Muscle of arm (tissue), 14 donors: Measurements from ENCODE around the gene UAP1. TPM values are rescaled to one million over a fixed set of nuclear protein-coding genes. Genes with fewer than 3 reads are reported as not detected.

Source experiments
- DNase-seq: peaks from one replicate; pipeline ENCODE4 v3.0.0-alpha.2; 2013
- long read RNA-seq, 11 donors: transcript quantifications; one replicate each; lab custom pipeline, GENCODE V29; 2026
- polyA plus RNA-seq, 12 donors: library from polyadenylated mRNA; unstranded; fragments of 120-200 nt; gene quantifications; one replicate each; pipeline ENCODE4 v1.2.1, GENCODE V29; 2013; ENCODE audit not compliant: insufficient read length in 12 of 12

UAP1 gene
- 10 to 100 TPM in 11 of 12 donors, not detected in 1; 24.7 to 42.6 (median 32.4) TPM for polyA plus RNA-seq
- long read RNA-seq, donor 1, transcript UAP1-201 (11 exons, 2,377 nt): major isoform, 9 of 13 reads
- long read RNA-seq, donor 1, partial matches to known transcripts: 0 of 13 reads
- long read RNA-seq, donor 1, other reads (novel, unspliced or antisense): 0 of 13 reads
- long read RNA-seq, donor 2, partial matches to known transcripts: 0 of 7 reads
- long read RNA-seq, donor 2, other reads (novel, unspliced or antisense): 0 of 7 reads
- long read RNA-seq, donor 3, partial matches to known transcripts: 0 of 2 reads
- long read RNA-seq, donor 3, other reads (novel, unspliced or antisense): 0 of 2 reads
- long read RNA-seq, donor 4, partial matches to known transcripts: 0 of 2 reads
- long read RNA-seq, donor 4, other reads (novel, unspliced or antisense): 0 of 2 reads
- long read RNA-seq, donor 5, transcript UAP1-201 (11 exons, 2,377 nt): major isoform, 7 of 9 reads
- long read RNA-seq, donor 5, partial matches to known transcripts: 0 of 9 reads
- long read RNA-seq, donor 5, other reads (novel, unspliced or antisense): 0 of 9 reads
- long read RNA-seq, donor 6, partial matches to known transcripts: 0 of 5 reads
- long read RNA-seq, donor 6, other reads (novel, unspliced or antisense): 0 of 5 reads
- long read RNA-seq, donor 7, partial matches to known transcripts: 0 of 2 reads
- long read RNA-seq, donor 7, other reads (novel, unspliced or antisense): 0 of 2 reads
- long read RNA-seq, donor 8, transcript UAP1-201 (11 exons, 2,377 nt): major isoform, 10 of 10 reads
- long read RNA-seq, donor 8, partial matches to known transcripts: 0 of 10 reads
- long read RNA-seq, donor 8, other reads (novel, unspliced or antisense): 0 of 10 reads
- long read RNA-seq, donor 9, partial matches to known transcripts: 0 of 2 reads
- long read RNA-seq, donor 9, other reads (novel, unspliced or antisense): 0 of 2 reads
- long read RNA-seq, donor 10, partial matches to known transcripts: 0 of 5 reads
- long read RNA-seq, donor 10, other reads (novel, unspliced or antisense): 0 of 5 reads
- long read RNA-seq, donor 11, transcript UAP1-201 (11 exons, 2,377 nt): major isoform, 10 of 10 reads
- long read RNA-seq, donor 11, partial matches to known transcripts: 0 of 10 reads
- long read RNA-seq, donor 11, other reads (novel, unspliced or antisense): 0 of 10 reads

DNA sequence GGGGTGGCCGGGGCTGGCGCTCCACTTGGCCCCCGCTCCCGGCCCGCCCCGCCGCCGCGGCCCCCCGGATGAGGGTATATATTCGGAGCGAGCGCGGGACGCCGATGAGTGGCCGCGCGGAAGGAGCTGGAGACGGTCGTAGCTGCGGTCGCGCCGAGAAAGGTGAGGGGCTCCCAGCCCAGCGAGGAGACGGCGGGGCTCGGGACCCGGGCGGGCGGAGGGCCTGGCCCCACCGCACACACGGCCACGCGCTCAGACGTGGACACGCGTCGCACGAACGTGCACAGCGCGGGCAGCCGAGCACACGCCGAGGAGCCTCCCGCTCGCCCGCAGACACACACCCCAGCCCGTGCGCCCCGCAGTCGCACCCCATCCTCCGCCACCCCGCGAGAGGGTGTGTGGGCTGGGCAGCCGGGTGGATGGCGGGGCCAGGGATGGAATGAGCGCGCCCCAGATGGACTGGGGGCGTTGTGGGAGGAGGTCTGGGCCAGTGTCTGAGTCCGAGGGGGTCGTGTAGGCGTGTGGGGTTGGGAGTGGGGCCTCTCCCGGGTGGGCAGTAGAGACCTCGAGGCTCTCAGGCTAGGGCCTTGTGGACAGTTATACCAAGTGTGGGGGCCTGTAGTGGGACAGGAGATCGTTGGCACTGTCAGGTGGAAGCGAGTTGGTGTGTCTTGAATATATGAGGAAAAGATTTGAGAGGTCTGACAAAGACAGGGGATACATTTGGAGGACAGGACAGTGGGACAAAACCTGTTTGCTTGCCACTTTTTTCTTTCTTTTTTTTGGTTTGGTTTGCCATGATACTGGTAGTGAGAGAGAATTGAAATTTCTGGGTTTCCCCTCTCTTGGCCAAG lies at the start of gene UAP1:
Gene UAP1 (plus strand): TSS at position 107 of the 854 bp plus-strand sequence. CDS start 4,347 bp downstream, outside the sequence.
- peak; percentile 46 for DNase-seq

DNA sequence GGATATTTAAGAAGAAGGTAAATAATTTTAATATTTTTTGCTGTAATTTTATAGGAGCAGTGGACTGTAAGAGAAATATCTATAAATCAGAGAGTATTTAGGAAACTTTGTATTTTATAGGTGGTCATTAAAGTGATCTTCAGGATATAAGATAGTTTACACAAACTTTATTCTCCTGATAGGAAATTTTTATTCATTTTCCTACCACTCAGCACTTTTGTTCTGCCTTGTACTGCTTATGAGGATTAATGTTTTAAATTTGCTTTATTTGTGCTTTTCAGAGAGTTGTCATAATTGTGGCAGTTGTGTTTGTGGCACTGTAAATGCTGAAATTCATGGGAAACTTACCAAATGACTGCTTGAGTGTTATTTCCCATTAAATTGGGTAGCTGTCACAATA lies 34.2 kb upstream of the UAP1 start:
- DNase-seq: no peak

DNA sequence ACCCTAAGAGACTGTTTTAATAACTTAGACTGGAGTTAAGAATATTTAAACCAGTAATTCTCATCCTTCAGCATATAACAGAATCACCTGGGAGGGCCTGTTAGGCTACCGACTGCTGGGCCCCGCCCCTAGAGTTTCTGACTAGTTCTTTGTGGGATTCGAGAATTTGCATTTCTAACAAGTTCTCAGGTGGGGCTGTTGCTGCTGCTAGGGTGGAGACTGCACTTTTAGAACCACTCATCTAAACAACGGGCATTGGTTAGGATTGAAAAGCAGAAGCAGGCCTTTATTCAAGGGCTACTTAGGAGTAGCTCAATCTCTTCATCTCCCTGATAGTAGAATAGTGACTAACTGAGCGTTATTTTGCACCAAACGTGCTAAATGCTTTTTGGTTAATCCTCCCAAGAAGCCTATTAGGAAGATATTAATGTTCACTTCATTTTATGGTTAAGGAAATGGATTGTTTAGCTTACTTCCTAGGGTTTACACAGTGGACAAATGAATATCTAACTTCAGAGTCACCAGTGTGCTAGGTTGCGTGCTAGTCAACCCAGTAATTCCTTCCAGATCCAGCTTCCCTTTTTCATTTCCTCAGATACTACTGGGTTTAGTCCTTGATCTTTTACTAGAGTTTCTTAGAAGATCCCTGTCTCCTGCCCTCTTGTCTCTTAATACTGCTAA lies 31.1 kb upstream of the UAP1 start:
- no peak for DNase-seq

DNA sequence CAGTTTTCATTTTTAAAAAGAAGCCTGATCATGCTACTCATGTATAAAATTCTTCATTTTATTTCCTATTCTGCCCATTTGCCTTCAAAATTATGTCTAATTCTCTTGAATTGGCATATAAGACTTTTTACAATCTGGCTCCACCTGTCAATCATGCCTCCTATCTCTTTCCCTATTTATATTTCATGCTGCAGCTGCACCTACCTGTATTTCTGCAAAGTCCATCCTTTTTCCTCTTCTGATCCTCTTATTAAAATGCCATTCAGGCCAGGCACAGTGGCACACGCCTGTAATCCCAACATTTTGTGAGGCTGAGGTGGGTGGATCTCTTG lies 30.6 kb upstream of the UAP1 start:
- no peak for DNase-seq

DNA sequence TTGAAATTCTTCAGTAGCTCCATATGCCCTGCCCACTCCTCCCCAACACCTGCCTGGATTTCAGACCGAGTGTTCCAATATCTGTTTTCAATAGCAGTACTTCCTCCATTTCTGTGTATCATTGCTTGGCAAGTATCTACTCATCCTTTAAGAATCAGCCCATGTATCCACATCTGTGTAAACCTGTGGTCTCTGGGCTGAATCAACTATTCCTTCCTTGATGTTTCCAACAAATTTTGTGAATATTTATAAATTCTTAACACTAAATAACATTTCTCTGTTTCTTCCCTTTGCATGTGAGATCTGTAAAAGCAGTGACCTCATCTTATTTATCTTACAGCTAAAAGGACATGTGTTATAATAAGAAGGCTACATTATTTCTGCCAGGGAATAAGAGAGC lies 26.0 kb upstream of the UAP1 start:
- no peak for DNase-seq

DNA sequence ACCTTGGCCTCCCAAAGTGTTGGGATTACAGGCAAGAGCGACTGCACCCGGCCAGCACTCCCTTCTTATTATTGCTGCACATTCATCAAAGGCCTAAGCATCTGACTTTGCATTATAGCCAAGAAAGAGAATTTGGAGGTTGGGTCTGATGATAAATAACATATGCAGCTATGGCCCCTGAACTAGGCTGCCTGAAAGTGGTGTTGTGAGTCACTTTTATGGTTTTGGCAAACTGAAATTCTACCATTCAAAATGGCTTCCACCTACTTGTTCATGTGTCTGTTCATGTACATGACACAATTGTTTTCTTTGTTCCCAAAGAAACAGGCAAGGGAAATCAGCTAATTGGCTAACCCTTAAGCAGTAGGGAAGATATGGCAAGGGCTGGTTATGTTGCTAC lies 25.0 kb upstream of the UAP1 start:
- no peak for DNase-seq

DNA sequence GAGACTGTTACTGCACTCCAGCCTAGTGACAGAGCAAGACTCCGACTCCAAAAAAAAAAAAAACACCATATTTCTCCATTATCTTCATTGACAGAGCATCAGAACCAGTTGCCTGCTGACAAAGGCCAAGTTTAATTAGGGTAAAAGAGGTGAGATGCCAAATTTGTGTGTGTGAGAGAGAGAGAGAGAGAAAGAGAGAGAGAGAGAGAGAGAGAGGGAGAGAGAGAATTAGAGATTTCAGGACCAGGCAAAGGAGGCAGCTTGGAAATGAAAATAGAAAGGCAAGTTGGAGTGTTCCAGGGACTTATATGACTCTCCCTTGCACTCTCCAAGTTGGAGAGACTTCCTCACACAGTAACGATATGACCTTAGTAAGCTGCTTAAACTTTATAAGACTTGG lies 24.3 kb upstream of the UAP1 start:
- DNase-seq: no peak

DNA sequence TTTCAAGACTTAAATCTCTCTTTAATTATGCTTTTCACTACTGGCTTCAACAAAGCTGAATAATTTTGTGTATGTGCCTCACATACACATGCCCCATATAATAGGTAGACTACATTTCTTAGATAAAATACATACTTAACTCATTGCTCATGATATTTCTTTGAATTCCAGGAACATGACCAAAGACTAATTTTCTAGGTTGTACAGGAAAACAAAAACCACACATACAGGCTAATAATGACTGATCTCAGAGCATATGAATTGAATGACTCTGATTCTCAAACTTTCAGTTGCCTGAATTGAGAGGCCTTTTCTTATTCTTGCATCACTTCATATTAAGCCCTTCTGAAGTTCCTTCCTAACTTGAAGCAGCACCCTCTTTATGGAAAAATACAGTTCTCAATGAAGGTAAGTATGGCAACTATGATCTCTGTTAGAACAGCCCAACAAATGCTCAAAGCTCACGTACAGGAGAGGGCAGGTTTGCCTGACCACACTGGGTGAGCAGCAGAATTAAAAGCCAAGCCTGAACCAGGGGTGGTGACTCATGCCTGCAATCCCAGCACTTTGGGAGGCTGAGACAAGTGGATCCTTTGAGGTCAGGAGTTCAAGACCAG lies 22.6 kb upstream of the UAP1 start:
- no peak for DNase-seq

DNA sequence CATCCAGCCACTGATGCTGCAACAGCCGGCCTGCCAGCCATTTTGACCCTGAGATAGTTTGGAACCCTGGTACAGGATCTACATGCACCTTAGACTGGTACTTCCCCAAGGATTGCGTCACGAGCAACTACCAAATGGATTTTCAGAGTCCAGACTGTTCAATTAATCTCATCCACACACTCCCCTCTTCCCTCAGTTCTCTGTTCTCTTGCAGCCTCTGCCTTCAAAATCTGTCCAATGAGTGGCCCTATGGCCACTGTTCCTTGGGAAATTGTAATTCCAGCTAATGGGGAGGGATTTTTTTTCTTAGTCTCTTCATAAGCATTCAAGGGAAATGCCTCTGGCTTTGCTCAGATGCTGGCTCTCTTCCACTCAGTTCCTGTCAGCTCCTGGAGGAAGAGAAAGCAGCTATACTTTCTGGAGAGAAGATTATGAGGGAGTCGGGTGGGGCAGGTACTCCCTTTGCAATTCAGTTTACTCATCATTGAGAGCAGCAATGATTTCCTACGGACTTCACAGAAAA lies 19.8 kb upstream of the UAP1 start:
- peak; percentile 82 for DNase-seq

DNA sequence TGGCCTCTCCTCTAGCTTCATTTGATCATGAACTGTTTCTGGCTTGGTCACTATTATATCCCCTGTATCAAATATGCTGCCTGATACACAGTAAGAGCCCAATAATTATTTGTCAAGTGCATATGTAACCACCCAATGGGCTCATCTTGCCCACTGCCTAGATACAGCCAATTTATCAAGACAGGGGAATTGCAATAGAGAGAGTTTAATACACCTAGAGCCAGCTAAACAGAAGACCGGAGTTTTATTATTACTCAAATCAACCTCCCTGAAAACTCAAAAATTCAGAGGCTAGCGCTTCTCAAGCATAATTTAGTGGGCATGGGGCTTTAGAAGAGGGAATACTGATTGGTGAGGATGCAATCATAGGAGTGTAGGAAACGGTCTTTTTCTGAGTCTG lies 18.3 kb upstream of the UAP1 start:
- DNase-seq: no peak

DNA sequence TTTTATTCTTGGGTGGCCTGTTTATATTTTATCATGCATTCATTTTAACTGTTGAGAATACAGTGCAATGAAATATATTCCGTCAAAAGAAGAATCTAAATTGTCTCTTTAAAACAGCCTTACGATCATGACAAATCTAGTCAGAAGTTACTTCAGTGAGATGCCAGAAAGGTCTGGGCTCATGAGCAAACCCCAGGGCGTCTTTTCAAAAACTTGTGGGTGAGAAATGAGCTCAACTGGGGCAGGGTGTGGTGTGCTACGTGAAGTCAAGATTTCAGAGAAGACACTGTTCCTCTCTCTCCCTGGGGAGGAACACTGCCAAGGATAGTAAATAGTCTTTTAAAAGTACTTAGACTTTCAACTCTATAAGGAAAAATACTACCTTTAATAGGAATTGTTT lies 13.4 kb upstream of the UAP1 start:
- no peak for DNase-seq

DNA sequence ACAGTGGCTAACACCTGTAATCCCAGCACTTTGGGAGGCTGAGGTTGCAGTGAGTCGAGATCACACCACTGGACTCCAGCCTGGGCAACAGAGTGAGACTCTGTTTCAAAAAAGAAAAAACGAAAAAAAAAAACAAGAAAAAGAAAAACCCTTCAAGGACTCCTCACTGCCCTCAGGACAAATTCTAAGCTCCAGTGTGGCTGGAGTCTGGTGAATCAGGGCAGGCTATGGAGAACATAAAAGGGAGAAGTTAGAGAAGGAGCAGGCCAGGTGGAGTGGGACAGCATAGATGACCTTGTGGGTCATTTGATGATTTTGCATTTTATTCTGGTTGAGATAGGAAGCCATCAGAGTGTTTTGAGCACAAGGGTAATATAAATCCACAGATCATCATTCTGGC lies 12.5 kb upstream of the UAP1 start:
- DNase-seq: no peak

DNA sequence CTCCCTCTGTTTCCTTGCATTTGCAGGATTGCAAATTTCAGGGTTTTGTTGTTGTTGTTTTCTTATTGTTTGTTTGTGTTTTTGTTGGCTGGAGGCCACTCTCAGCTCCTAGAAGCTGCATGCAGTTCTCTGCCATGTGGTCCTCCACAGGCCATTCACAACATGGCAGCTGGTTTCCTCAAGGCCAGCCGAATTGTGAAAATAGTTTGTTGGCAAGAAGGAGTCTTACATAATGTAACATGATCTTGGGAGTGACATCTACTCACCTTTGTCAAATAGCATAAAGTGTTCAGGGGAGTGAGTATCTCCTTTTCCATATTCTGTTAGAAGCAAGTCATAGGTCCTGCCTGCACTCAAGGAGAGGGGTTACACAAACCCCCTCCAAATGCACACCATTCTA lies 10.6 kb upstream of the UAP1 start:
- DNase-seq: no peak

DNA sequence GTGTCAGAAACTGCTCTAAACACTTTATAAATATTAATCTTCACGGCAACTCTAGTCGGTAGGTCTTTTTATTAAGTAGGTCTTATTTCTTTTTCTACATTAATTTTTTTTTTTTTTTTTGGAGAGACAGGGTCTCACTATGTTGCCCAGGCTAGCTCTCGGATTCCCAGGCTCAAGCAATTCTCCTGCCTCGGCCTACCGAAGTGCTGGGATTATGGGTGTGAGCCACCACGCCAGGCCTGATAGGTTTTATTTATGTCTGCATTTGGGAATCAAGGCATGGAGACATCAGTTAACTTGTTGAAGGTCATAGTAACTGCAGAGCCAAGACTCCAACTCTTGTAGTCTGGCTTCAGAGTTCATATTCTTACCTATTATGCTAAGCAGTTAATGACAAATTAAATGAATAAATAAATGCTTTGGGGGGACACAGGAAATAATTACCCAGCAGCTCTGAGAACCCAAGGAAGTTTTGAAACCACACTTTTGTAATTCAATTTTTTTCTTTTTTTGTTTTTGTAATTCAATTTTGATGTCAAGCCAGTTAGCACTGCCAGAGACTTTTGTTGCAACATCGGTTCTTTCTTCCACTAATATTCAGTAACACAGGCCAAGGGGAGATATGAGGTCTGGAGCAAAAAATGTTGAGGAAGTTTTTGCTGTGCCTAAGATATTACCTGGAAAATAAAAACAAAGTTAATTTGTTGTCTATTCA lies 9.4 kb upstream of the UAP1 start:
- no peak for DNase-seq

DNA sequence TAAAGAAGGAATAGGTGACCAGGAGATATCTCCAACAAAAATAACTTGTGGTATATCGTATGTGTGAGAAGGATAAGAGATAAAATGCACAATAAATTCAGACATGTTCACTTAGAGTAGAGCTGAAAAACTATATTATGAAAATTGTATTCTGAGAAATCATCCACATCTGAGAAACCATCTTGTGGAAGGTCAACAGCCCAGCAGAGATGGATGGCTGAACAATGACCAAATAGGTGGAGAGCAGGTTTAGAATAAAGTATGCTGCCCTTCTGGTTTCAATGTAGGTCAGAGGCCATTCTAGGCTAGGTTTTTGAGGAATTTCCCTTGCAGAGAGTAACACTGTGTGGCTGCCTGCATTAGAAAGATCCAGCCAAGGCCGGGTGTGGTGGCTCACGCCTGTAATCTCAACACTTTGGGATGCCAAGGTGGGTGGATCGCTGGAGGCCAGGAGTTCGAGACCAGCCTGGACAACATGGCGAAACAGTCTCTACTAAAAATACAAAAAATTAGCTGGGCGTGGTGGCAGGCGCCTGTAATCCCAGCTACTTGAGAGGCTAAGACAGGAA lies 8.8 kb upstream of the UAP1 start:
- no peak for DNase-seq

DNA sequence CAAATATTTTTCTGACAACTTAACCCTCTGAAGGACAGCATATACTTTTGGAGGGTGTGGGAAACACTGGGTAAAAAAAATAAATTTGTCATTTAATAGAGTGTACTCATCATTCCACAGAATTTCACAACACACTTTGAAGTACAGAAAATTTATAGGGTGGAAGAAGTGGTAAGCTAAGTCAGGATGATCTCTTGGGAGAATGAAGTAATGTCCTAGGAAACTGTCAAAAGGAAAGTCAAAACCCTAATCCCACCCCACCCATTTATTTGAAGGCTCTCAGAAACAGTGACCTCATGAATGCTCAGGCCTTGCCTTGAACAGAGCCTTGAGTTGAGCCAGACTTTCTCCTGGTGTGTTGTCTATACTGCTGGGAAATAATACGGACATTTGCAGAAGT lies 7.3 kb upstream of the UAP1 start:
- no peak for DNase-seq

DNA sequence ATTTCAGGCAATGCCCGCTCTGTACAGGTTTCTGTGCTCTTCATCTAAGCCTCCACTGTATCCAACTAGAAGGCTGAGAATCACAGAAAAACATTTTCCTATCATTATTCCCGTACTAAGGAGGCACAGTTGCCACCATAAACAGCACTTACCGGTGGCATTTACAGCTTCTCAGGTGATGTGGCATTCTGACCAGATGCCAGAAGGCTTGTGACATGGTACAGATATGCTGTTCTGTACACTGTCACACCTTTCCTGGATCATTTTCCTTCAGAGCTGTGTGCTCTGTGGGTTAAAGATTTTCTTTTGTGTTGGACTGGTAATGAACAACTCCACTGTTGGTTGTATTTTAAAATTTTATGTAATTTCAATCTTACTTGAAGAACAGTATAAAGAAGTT lies 4.0 kb upstream of the UAP1 start:
- no peak for DNase-seq

DNA sequence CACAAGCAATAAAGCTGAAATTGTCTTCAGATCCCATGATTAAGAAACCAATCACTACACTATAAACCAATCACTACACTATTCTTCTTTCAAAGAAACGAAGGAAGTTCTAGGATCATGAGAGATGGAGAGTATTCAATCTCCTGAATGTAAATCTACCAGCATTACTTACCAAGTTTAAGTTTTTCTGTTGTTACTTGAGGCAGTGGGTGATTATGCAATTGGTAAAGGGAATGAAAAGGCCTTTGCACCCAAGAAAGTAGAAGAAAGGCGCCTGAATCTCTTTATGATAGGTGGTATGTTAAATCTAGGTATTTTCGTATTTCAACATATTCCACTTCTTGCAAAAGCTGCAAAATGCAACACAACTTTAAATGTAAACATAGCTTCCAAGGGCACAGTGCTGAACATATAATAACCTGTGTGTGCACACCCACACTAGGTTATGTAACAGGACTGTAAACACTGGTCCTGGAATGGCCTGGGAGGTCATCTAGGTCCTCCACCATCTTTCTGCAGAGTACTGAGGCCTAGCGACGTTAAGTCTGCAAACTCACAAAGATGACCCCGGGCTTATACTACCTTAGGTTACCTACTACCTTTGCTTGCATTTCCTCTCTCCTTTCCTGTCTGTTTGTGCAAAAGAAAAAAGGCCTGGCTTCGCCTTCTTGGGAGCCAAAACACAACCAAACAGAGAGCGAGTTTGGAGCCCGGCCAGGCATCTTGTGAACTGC lies 1.1 kb upstream of the UAP1 start:
- peak; percentile 71 for DNase-seq
